GM12878 (cell line): ENCODE measurements around the gene KLHL1. TPM values are rescaled to one million over a fixed set of nuclear protein-coding genes. Genes with fewer than 3 reads are reported as not detected.

Source experiments
- BCLAF1 ChIP-seq: fragments of 450-650 bp; IDR thresholded peaks from 2 replicates; pipeline ENCODE4 v1.6.1; 2017; ENCODE audit warnings: antibody characterized with exemption, mild to moderate bottlenecking, moderate library complexity
- CBX5 ChIP-seq: sonication (generic); IDR thresholded peaks from 2 replicates; pipeline ENCODE4 v1.6.1; 2016; ENCODE audit warnings: low read depth, moderate library complexity, mild to moderate bottlenecking, inconsistent platforms
- IKZF2 ChIP-seq, 2 experiments: fragments of 450-650 bp; IDR thresholded peaks; 2 replicates each; pipeline ENCODE4 v1.6.1; 2017; ENCODE audit warnings: mild to moderate bottlenecking in 2 of 2, moderate library complexity in 2 of 2
- IRF4 ChIP-seq: IDR thresholded peaks from 2 replicates; pipeline ENCODE4 v1.6.1; 2011; ENCODE audit warnings: low read depth, low read length
- TCF3 ChIP-seq: IDR thresholded peaks from 2 replicates; pipeline ENCODE4 v1.6.1; 2012; ENCODE audit warnings: low read depth, mild to moderate bottlenecking, low read length, borderline replicate concordance; ENCODE audit not compliant: insufficient read depth
- ZNF592 ChIP-seq: fragments of 450-650 bp; IDR thresholded peaks from 2 replicates; pipeline ENCODE4 v1.6.1; 2017; ENCODE audit warnings: mild to moderate bottlenecking, moderate library complexity
- polyA plus RNA-seq, 11 experiments: library from polyadenylated mRNA; depleted of rRNA in 4 of 11; unstranded in 6 of 11; stranded (reverse) in 5 of 11; fragments of >200 nt; fragmentation: Nextera tagmentation in 4 of 11; fragmentation: Illumina TruSeq in 1 of 11; extraction: Ambion mirVana in 4 of 11; extraction: Trizol in 1 of 11; gene quantifications; 1 replicate in 1 of 11; 2 replicates in 10 of 11; pipeline versions ENCODE4 v1.2.1 to v1.2.3, GENCODE V29; 2011 to 2016; ENCODE audit warnings: inconsistent platforms in 2 of 11, missing spikeins in 2 of 11, low read depth in 1 of 11
- total RNA-seq, 4 experiments: library from RNA; depleted of rRNA in 3 of 4; stranded (reverse); fragments of >200 nt in 3 of 4; fragmentation: Illumina TruSeq in 1 of 4; extraction: Trizol in 1 of 4; gene quantifications; 2 replicates each; pipeline versions ENCODE4 v1.2.1 to v1.2.3, GENCODE V29; 2013 to 2021
- TF ChIP-seq, protein P1 (sequence below): fragments of 450-650 bp; conservative IDR thresholded peaks from 2 replicates; pipeline ENCODE4 v1.6.1; 2017; ENCODE audit warnings: mild to moderate bottlenecking, moderate library complexity

Gene KLHL1
- total and polyA plus RNA-seq, 10 of the 15 experiments (the other 5 are each of a cell fraction or from before 2014, with no cell fraction given) = 0.02 to 0.13 (median 0.05) TPM; not detected in 2

- TF ChIP-seq, protein P1, sequence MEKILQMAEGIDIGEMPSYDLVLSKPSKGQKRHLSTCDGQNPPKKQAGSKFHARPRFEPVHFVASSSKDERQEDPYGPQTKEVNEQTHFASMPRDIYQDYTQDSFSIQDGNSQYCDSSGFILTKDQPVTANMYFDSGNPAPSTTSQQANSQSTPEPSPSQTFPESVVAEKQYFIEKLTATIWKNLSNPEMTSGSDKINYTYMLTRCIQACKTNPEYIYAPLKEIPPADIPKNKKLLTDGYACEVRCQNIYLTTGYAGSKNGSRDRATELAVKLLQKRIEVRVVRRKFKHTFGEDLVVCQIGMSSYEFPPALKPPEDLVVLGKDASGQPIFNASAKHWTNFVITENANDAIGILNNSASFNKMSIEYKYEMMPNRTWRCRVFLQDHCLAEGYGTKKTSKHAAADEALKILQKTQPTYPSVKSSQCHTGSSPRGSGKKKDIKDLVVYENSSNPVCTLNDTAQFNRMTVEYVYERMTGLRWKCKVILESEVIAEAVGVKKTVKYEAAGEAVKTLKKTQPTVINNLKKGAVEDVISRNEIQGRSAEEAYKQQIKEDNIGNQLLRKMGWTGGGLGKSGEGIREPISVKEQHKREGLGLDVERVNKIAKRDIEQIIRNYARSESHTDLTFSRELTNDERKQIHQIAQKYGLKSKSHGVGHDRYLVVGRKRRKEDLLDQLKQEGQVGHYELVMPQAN = no peak
- TF ChIP-seq IRF4 (no peak), ZNF592 (no peak), TCF3 (no peak), BCLAF1 (no peak), CBX5 (no peak), IKZF2 (IDR thresholded peaks at IDR 0.05) (no peak)
Measured at GRCh38 chr13:70027551-70027950, 80.7 kb downstream of the KLHL1 start (continued).
